Activated naive CD8-positive, alpha-beta T cell treated with anti-CD3 and anti-CD28 coated beads, Interleukin-2, amount 50 U/mL, for 24 hours (primary cell): ENCODE results near the gene LILRA1.
"Not testable (repeated sequence)": the region's sequence is repeated elsewhere in the genome, so short reads cannot be mapped to it uniquely, and the experiment has no call there.

ENCODE experiments used
- ATAC-seq: fragments of 150-1000 bp; cut with Tn5 transposase; one replicate; pipeline ENCODE4 v1.10.0; 2021
- DNase-seq: peaks from one replicate; pipeline ENCODE4 v3.0.0; 2021
- H3K27ac Mint-ChIP-seq: one replicate; pipeline ENCODE4 v1.8.0; 2021; ENCODE audit warnings: mild to moderate bottlenecking, mixed read lengths
- H3K27me3 Mint-ChIP-seq: one replicate; pipeline ENCODE4 v1.8.0; 2021; ENCODE audit warnings: mixed read lengths
- H3K36me3 Mint-ChIP-seq: one replicate; pipeline ENCODE4 v1.8.0; 2021; ENCODE audit warnings: low read depth, mixed read lengths
- H3K4me1 Mint-ChIP-seq: one replicate; pipeline ENCODE4 v1.8.0; 2021; ENCODE audit warnings: mixed read lengths
- H3K4me3 Mint-ChIP-seq: one replicate; pipeline ENCODE4 v1.8.0; 2021; ENCODE audit warnings: mild to moderate bottlenecking, moderate library complexity, mixed read lengths
- H3K9me3 Mint-ChIP-seq: one replicate; pipeline ENCODE4 v1.8.0; 2021; ENCODE audit warnings: mixed read lengths

LILRA1 gene

GRCh38 chr19:54624234-54624633, 30.8 kb downstream of the LILRA1 start:
- not testable (repeated sequence) for H3K27me3 Mint-ChIP-seq, DNase-seq, H3K36me3 Mint-ChIP-seq, H3K4me3 Mint-ChIP-seq, H3K9me3 Mint-ChIP-seq, H3K27ac Mint-ChIP-seq, H3K4me1 Mint-ChIP-seq
- ATAC-seq = peak; percentile 36

- not testable (repeated sequence) for H3K9me3 Mint-ChIP-seq, H3K36me3 Mint-ChIP-seq, H3K4me3 Mint-ChIP-seq, H3K4me1 Mint-ChIP-seq, H3K27me3 Mint-ChIP-seq, H3K27ac Mint-ChIP-seq, DNase-seq
- peak; percentile 24 for ATAC-seq
These were observed 31.7 kb downstream of the LILRA1 start for GRCh38 chr19:54624934-54625730.

DNA sequence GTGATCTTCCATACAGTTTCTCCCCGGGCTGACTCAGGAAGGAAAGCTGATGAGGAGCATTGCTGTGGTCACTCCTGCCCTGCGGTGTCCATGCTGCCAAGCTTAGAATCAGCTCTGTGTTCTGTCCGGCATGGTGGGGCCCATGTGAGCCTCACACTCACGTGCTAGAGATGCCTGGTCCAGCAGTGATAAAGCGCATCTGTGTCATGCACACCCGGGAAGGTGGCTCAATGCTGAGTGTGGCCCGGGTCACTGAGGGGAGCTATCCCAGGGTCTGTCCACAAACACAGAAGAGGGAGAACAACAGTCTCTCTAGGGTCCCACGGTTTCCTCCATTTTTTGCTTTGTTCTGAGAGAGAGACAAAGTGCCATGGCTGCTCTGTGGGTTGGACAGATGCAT, 33.3 kb downstream of the LILRA1 start:
- H3K27me3 Mint-ChIP-seq = peaks cover 14% of the 10 kb centered on the region
- peaks cover 6% of the 10 kb centered on the region for H3K4me1 Mint-ChIP-seq
- DNase-seq (no peak), ATAC-seq (no peak)
- no peaks in the 10 kb centered on the region for H3K9me3 Mint-ChIP-seq
- H3K27ac Mint-ChIP-seq = no peak overlapping the region
- H3K36me3 Mint-ChIP-seq = no peaks in the 10 kb centered on the region
- no peak overlapping the region for H3K4me3 Mint-ChIP-seq

DNA sequence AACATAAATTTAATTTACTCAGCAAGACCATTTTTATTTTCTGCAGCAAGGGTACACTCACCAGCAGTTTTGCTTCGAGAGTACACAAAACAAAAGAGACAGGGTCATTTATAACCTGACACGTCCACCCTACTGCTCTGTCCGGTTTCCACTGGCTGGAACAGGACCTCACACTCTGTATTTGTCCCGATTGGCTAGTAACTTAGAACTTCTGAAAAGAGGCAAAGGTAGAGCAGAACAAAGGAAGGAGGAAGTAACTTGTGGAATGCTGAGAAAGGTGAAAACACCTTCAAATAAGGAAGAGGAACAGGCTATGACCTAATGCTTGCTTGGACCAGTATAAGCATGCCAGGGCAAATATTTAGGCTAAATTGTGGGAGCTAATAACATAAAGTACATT, 34.5 kb downstream of the LILRA1 start:
- not testable (repeated sequence) for ATAC-seq, H3K4me1 Mint-ChIP-seq, H3K27ac Mint-ChIP-seq, H3K4me3 Mint-ChIP-seq, H3K36me3 Mint-ChIP-seq, DNase-seq, H3K9me3 Mint-ChIP-seq
- peaks cover 14% of the 10 kb centered on the region for H3K27me3 Mint-ChIP-seq

GRCh38 chr19:54630262-54630661, 36.8 kb downstream of the LILRA1 start, which contains the start of gene LILRB1:
Gene LILRB1 (plus strand): TSS chr19:54630484. CDS start chr19:54631074, 590 bp downstream.
- H3K4me1 Mint-ChIP-seq, H3K27ac Mint-ChIP-seq, H3K9me3 Mint-ChIP-seq, ATAC-seq, H3K36me3 Mint-ChIP-seq, DNase-seq: not testable (repeated sequence)
- peak within 1 kb of the TSS; percentile 13 for H3K4me3 Mint-ChIP-seq
- H3K27me3 Mint-ChIP-seq = peaks cover 14% of the 10 kb centered on the region

DNA sequence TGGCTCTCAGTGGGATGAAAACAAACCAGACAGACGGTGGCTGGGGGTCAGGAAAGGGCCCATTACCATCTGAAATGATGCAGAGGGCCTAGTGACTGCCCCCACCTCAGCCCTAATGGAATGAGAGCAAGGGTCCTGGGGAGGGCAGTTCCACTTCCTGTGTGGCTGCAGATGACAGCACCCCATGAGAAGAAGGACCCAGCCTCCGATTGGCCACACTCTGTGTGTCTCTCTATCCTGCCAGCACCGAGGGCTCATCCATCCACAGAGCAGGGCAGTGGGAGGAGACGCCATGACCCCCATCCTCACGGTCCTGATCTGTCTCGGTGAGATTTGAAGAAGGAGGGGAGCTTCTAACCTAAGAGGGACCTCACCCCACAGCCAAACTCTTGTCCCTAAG, 37.4 kb downstream of the LILRA1 start:
- ATAC-seq = no peak
- Mint-ChIP-seq H3K27ac (no peak overlapping the region), H3K27me3 (peaks cover 14% of the 10 kb centered on the region), H3K36me3 (no peaks in the 10 kb centered on the region), H3K9me3 (no peaks in the 10 kb centered on the region), H3K4me1 (peaks cover 3% of the 10 kb centered on the region), H3K4me3 (no peak overlapping the region)
- DNase-seq = no peak

GRCh38 chr19:54631489-54632337, 38.3 kb downstream of the LILRA1 start:
- not testable (repeated sequence) for DNase-seq, H3K27ac Mint-ChIP-seq, H3K9me3 Mint-ChIP-seq, H3K4me1 Mint-ChIP-seq, H3K4me3 Mint-ChIP-seq, H3K36me3 Mint-ChIP-seq, ATAC-seq
- peaks cover 14% of the 10 kb centered on the region for H3K27me3 Mint-ChIP-seq

DNA sequence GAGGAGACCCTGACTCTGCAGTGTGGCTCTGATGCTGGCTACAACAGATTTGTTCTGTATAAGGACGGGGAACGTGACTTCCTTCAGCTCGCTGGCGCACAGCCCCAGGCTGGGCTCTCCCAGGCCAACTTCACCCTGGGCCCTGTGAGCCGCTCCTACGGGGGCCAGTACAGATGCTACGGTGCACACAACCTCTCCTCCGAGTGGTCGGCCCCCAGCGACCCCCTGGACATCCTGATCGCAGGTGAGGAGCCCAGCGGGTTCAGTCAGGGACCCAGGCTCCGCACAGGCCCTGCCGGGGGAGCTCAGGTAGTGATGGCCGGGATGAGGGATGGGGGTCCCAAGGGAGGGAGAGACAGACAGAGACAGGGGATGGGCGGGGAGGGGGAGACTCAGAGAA, 39.1 kb downstream of the LILRA1 start:
- not testable (repeated sequence) for H3K9me3 Mint-ChIP-seq, H3K27ac Mint-ChIP-seq, H3K36me3 Mint-ChIP-seq, H3K4me3 Mint-ChIP-seq, ATAC-seq, H3K4me1 Mint-ChIP-seq, DNase-seq
- H3K27me3 Mint-ChIP-seq = peaks cover 10% of the 10 kb centered on the region

DNA sequence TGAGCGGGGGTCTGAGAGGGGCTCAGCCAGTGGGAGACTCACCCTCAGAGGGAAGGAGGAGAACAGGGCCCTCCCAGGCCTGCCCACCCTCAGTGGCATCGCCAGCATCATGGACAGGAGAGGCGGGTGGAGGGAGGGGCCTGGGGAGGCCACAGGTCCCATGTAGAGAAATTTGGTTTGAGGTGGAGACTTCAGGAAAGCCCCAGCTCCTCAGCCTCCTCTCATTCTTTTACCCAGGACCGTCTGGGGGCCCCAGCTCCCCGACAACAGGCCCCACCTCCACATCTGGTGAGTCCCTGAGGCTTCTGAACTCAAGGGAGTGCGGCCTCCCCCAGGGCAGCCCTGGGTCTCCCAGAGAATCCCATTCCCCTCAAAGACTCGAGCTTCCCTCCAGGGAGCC, 40.0 kb downstream of the LILRA1 start:
- DNase-seq (no peak), ATAC-seq (no peak)
- Mint-ChIP-seq H3K4me3 (no peak overlapping the region), H3K27me3 (peaks cover 9% of the 10 kb centered on the region), H3K27ac (no peak overlapping the region), H3K9me3 (no peaks in the 10 kb centered on the region), H3K36me3 (no peaks in the 10 kb centered on the region), H3K4me1 (peaks cover 3% of the 10 kb centered on the region)

GRCh38 chr19:54636081-54636480, 42.6 kb downstream of the LILRA1 start:
- not testable (repeated sequence) for DNase-seq, H3K4me3 Mint-ChIP-seq, H3K27ac Mint-ChIP-seq, H3K27me3 Mint-ChIP-seq, H3K9me3 Mint-ChIP-seq, H3K36me3 Mint-ChIP-seq, H3K4me1 Mint-ChIP-seq, ATAC-seq

DNA sequence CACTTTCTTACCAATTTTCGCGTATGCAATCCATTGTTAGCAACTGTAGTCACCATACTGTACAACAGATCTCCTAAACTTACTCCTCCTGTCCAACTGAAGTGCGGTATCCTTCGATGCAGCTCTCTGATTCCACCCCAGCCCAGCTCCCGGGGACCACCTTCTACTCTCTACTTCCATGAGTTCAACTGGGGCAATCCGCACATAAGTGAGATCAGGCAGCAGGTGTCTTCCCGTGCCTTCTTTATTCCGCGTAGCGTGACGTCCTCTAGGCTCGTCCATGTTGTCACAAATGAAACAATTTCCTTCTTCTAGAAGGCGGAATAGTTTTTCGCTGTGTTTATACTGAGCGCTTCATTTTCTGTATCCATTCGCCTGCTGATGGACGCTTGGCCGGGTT, 45.3 kb downstream of the LILRA1 start:
- Mint-ChIP-seq H3K4me1 (no peaks in the 10 kb centered on the region), H3K4me3 (no peak overlapping the region), H3K9me3 (no peaks in the 10 kb centered on the region), H3K27me3 (peaks cover 11% of the 10 kb centered on the region), H3K36me3 (no peaks in the 10 kb centered on the region), H3K27ac (no peak overlapping the region)
- ATAC-seq (no peak), DNase-seq (no peak)

DNA sequence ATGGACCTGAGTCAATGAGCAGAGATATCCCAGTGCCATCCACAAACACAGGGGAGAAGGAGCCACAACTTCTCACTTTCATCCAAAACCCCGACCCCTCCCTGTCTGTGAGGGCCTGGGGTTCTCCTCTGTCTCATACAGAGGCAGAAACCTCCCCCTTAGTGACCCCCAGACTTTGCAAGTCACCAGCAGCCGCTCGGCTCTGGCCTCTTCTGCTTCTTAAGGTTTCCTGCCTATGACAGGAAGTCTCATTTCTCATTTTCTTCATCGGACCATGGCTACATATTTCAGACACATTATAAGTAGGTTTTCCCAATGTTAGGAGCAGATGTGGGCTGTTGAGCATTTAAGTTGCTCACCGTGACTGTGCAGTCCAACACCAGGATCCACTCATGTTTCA, 49.5 kb downstream of the LILRA1 start:
- not testable (repeated sequence) for ATAC-seq, H3K9me3 Mint-ChIP-seq, H3K36me3 Mint-ChIP-seq, H3K4me3 Mint-ChIP-seq, DNase-seq, H3K4me1 Mint-ChIP-seq, H3K27ac Mint-ChIP-seq
- H3K27me3 Mint-ChIP-seq = peaks cover 13% of the 10 kb centered on the region

- H3K9me3 Mint-ChIP-seq, H3K4me1 Mint-ChIP-seq, H3K36me3 Mint-ChIP-seq, DNase-seq, H3K4me3 Mint-ChIP-seq, ATAC-seq, H3K27ac Mint-ChIP-seq: not testable (repeated sequence)
- peaks cover 13% of the 10 kb centered on the region for H3K27me3 Mint-ChIP-seq
These were observed 50.2 kb downstream of the LILRA1 start for GRCh38 chr19:54643583-54643982.

DNA sequence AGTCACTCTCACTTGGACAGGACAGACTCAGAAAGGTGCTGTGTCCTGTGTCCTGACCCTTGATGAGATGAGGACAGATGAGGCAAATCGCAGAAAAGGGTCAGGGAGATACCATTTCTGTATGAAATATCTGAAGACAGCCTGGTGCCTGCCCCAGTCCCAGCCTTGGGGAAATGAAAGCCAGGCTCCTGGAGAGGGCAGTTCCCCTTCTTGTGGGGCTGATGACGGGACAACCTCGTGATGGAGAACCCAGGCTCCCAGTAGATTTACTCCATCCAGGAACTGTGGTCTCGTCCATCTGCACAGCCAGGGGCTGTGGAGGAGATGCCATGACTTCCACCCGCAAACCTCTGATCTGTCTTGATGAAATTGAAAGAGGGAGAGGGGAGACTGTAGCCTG, 50.6 kb downstream of the LILRA1 start:
- H3K36me3 Mint-ChIP-seq = no peaks in the 10 kb centered on the region
- H3K27ac Mint-ChIP-seq = no peak overlapping the region
- ATAC-seq = no peak
- no peak for DNase-seq
- no peak overlapping the region for H3K4me3 Mint-ChIP-seq
- H3K9me3 Mint-ChIP-seq = no peaks in the 10 kb centered on the region
- peaks cover 13% of the 10 kb centered on the region for H3K27me3 Mint-ChIP-seq
- no peaks in the 10 kb centered on the region for H3K4me1 Mint-ChIP-seq

- DNase-seq (no peak), ATAC-seq (no peak)
- Mint-ChIP-seq H3K4me3 (no peak overlapping the region), H3K4me1 (no peaks in the 10 kb centered on the region), H3K27me3 (peaks cover 6% of the 10 kb centered on the region), H3K9me3 (no peaks in the 10 kb centered on the region), H3K36me3 (no peaks in the 10 kb centered on the region), H3K27ac (no peak overlapping the region)
These were observed 53.0 kb downstream of the LILRA1 start for GRCh38 chr19:54646331-54646841.
